HCT116 (cell line): ENCODE results near the gene SPATC1L. TPM values are rescaled to one million over a fixed set of nuclear protein-coding genes. Genes with fewer than 3 reads are reported as not detected.

Experiments
- ATAC-seq: fragments of 200-7000 bp; cut with Tn5 transposase; 2 replicates; pipeline ENCODE4 v1.9.1; 2020; ENCODE audit warnings: mild to moderate bottlenecking, moderate library complexity
- BruUV-seq: library from RNA; stranded (reverse); fragments of 400-500 nt; replicated peaks from 2 replicates; lab custom pipeline; 2021; lab: Mats Ljungman, UMichigan
- CTCF ChIA-PET: fragments of 300-600 bp; sonication (Branson Sonifier 250); formaldehyde crosslinking; loops from one replicate; lab custom pipeline; 2021; ENCODE audit warnings: antibody characterized with exemption; lab: Charles Lee
- POLR2A ChIA-PET: fragments of 300-600, 350-600 bp; sonication (Branson Sonifier 250); formaldehyde crosslinking; loops from one replicate; lab custom pipeline; 2021; ENCODE audit warnings: antibody characterized with exemption; lab: Charles Lee
- RAD21 ChIA-PET, 2 experiments: fragments of 300-600 bp; sonication (Branson Sonifier 250); formaldehyde crosslinking; loops; one replicate each; lab custom pipeline; 2023; ENCODE audit warnings: low total read pairs in 2 of 2; ENCODE audit not compliant: uncharacterized antibody in 2 of 2, unreplicated experiment in 2 of 2, low non-redundant PET in 1 of 2; lab: Charles Lee
- DNase-seq: peaks from one replicate; pipeline ENCODE4 v3.0.0-alpha.2; 2010; ENCODE audit warnings: low read depth, low spot score
- H2AFZ ChIP-seq: fragments of 200-600 bp; shearing (Covaris generic), sonication (generic); 2 replicates; pipeline ENCODE4 v1.6.1; 2017; ENCODE audit warnings: low read depth, mixed run types, mixed read lengths, antibody characterized with exemption, low read length; ENCODE audit not compliant: poor library complexity, severe bottlenecking
- H3K27ac ChIP-seq: 2 replicates; pipeline ENCODE4 v1.5.1; 2012; ENCODE audit warnings: low read depth, low read length
- H3K27me3 ChIP-seq: fragments of 200-600 bp; sonication (generic); 2 replicates; pipeline ENCODE4 v1.6.1; 2016; ENCODE audit warnings: mixed run types, low read length, mixed read lengths; ENCODE audit not compliant: insufficient read depth
- H3K36me3 ChIP-seq, 2 experiments: fragments of 200-500 bp in 1 of 2; fragments of 200-600 bp in 1 of 2; sonication (Bioruptor generic) in 1 of 2; sonication (generic) in 1 of 2; 2 replicates each; pipeline versions ENCODE4 v1.5.1 to v1.6.1; 2014 to 2016; ENCODE audit warnings: low read length in 2 of 2, inconsistent platforms in 1 of 2, mixed read lengths in 1 of 2, mixed run types in 1 of 2; ENCODE audit not compliant: insufficient read depth in 2 of 2, control insufficient read depth in 1 of 2
- H3K4me1 ChIP-seq, 2 experiments: fragments of 200-600 bp in 1 of 2; sonication (generic) in 1 of 2; 2 replicates each; pipeline versions ENCODE4 v1.5.1 to v1.6.1; 2012 to 2017; ENCODE audit warnings: low read length in 2 of 2, inconsistent platforms in 1 of 2, mild to moderate bottlenecking in 1 of 2, mixed read lengths in 1 of 2, mixed run types in 1 of 2, moderate library complexity in 1 of 2; ENCODE audit not compliant: insufficient read depth in 2 of 2, control insufficient read depth in 1 of 2
- H3K4me2 ChIP-seq: fragments of 200-600 bp; sonication (generic); 2 replicates; pipeline ENCODE4 v1.6.1; 2017; ENCODE audit warnings: mixed run types, low read length, mixed read lengths
- H3K4me3 ChIP-seq, 2 experiments: fragments of 200-600 bp in 1 of 2; sonication (generic) in 1 of 2; replicated peaks in 1 of 2; 2 replicates each; pipeline ENCODE4 v1.5.1; 2011 to 2016; ENCODE audit warnings: low read length in 2 of 2, control low read depth in 1 of 2, low read depth in 1 of 2, mild to moderate bottlenecking in 1 of 2, mixed read lengths in 1 of 2, mixed run types in 1 of 2
- H3K79me2 ChIP-seq: fragments of 200-600 bp; sonication (generic); 2 replicates; pipeline ENCODE4 v1.6.1; 2017; ENCODE audit warnings: mild to moderate bottlenecking, mixed run types, low read length, moderate library complexity, mixed read lengths; ENCODE audit not compliant: insufficient read depth
- H3K9ac ChIP-seq: fragments of 200-600 bp; sonication (generic); 2 replicates; pipeline ENCODE4 v1.6.1; 2016; ENCODE audit warnings: low read length, mixed read lengths
- H3K9me2 ChIP-seq: fragments of 200-600 bp; sonication (generic), shearing (Covaris generic); 2 replicates; pipeline ENCODE4 v1.6.1; 2017; ENCODE audit warnings: mixed run types, mild to moderate bottlenecking, moderate library complexity; ENCODE audit not compliant: insufficient read depth
- H3K9me3 ChIP-seq, 2 experiments: fragments of 200-500 bp in 1 of 2; fragments of 200-600 bp in 1 of 2; sonication (Bioruptor generic) in 1 of 2; sonication (generic) in 1 of 2; 2 replicates each; pipeline ENCODE4 v1.6.1; 2014 to 2017; ENCODE audit warnings: low read length in 2 of 2, mixed read lengths in 2 of 2, inconsistent platforms in 1 of 2, low read depth in 1 of 2, mild to moderate bottlenecking in 1 of 2, mixed run types in 1 of 2, moderate library complexity in 1 of 2; ENCODE audit not compliant: control insufficient read depth in 1 of 2, insufficient read depth in 1 of 2
- H4K20me1 ChIP-seq: fragments of 200-600 bp; sonication (generic), shearing (Covaris generic); 2 replicates; pipeline ENCODE4 v1.6.1; 2017; ENCODE audit warnings: mixed run types, mild to moderate bottlenecking, moderate library complexity; ENCODE audit not compliant: insufficient read depth
- CBX3 ChIP-seq: IDR thresholded peaks from 2 replicates; pipeline ENCODE4 v1.6.1; 2012; ENCODE audit warnings: low read depth
- CTCF ChIP-seq, 3 experiments: fragments of 200-600 bp in 1 of 3; sonication (generic) in 1 of 3; IDR thresholded peaks in 2 of 3; conservative IDR thresholded peaks in 1 of 3; 2 replicates each; pipeline ENCODE4 v1.5.1; 2012 to 2017; ENCODE audit warnings: low read depth in 2 of 3, low read length in 2 of 3, antibody characterized with exemption in 1 of 3, borderline replicate concordance in 1 of 3, control low read depth in 1 of 3, mild to moderate bottlenecking in 1 of 3, mixed read lengths in 1 of 3, mixed run types in 1 of 3, moderate library complexity in 1 of 3; ENCODE audit not compliant: insufficient read depth in 1 of 3
- ELF1 ChIP-seq: IDR thresholded peaks from 2 replicates; pipeline ENCODE4 v1.6.1; 2012; ENCODE audit warnings: low read depth, borderline replicate concordance
- EZH2 ChIP-seq: fragments of 200-600 bp; sonication (generic); IDR thresholded peaks from 2 replicates; pipeline ENCODE4 v1.6.1; 2017; ENCODE audit warnings: antibody characterized with exemption, mixed run types
- FOSL1 ChIP-seq: IDR thresholded peaks from 2 replicates; pipeline ENCODE4 v1.6.1; 2012; ENCODE audit warnings: low read depth
- POLR2AphosphoS5 ChIP-seq: IDR thresholded peaks from 2 replicates; pipeline ENCODE4 v1.6.1; 2011; ENCODE audit warnings: mild to moderate bottlenecking, low read depth, low read length, moderate library complexity
- RAD21 ChIP-seq: IDR thresholded peaks from 2 replicates; pipeline ENCODE4 v1.6.1; 2012; ENCODE audit warnings: low read depth, mild to moderate bottlenecking
- SP1 ChIP-seq: IDR thresholded peaks from 2 replicates; pipeline ENCODE4 v1.6.1; 2012; ENCODE audit warnings: low read depth
- SRF ChIP-seq: IDR thresholded peaks from 2 replicates; pipeline ENCODE4 v1.6.1; 2012; ENCODE audit warnings: low read depth
- TCF7L2 ChIP-seq: IDR thresholded peaks from 2 replicates; pipeline ENCODE4 v1.7.0; 2011; ENCODE audit warnings: borderline replicate concordance, inconsistent platforms; ENCODE audit not compliant: insufficient read depth, insufficient read length; ENCODE audit errors: extremely low read depth
- ZNF274 ChIP-seq: fragments of 200-500 bp; sonication (Bioruptor generic); IDR thresholded peaks from 2 replicates; pipeline ENCODE4 v1.6.1; 2014; ENCODE audit warnings: mild to moderate bottlenecking, low read depth, low read length, inconsistent platforms
- intact Hi-C: fragments of 100-400 bp; cut with micrococcal nuclease; formaldehyde crosslinking; loops from 2 replicates; pipeline ENCODE4 v1.10.0; 2022
- total RNA-seq: library from RNA; stranded (reverse); gene quantifications from one replicate; pipeline ENCODE4 v1.2.1, GENCODE V29; 2021; ENCODE audit not compliant: unreplicated experiment
- TF ChIP-seq, protein P1 (sequence below): IDR thresholded peaks from 2 replicates; pipeline ENCODE4 v1.6.1; 2012; ENCODE audit warnings: low read depth
- TF ChIP-seq, protein P2 (sequence below): IDR thresholded peaks from 2 replicates; pipeline ENCODE4 v1.6.1; 2012

Gene SPATC1L
- total RNA-seq, 1 experiment from 2014 or later: 1.3 TPM

DNA sequence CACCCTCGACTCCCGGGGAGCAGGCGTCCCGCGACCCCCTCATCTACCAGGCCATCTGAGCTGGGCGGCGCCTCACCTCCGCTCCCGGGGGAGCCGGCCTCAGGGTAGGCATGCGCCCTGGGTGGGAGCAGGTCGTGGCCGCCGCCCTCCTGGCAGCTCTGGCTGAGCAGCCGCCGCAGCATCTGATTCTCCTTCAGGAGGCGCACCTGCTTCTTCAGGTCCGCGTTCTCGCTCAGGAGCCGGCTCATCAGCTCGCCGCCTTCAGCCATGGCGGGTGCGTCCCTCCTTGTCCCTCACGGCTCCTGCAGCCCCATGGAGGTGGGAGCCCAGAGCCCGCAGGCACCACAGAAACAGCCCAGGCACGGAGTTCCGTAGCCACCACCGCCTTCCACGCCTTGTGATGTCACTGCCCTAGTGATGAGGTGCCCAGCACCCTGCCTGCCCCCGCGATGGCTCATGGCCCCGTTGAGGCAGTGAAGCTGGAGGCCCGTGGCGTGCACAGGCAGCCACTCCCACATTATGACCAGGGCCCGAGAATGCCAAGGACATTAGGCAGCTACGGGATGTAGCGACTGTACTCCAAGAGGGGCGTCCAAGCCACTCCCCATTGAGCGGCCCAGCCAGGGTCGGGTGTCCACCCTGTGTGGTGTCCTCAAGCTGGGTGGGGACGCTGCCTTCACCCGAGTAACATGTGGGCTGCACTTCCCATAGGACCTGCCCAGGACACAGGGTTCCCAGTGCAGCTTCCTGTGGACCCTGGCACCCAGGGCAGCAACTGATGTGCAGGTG is 1.5 kb downstream of the SPATC1L start:
- ATAC-seq (no peak), DNase-seq (no peak)
- intact Hi-C loops: no loop called here
- no TSS peak for BruUV-seq
- Histone ChIP-seq H3K27ac (no peak overlapping the region), H3K4me2 (no peak overlapping the region), H3K36me3 (no peaks in the 10 kb centered on the region), H3K9ac (no peak overlapping the region), H3K4me1 (peaks cover 0 to under 1% of the 10 kb centered on the region in 2 experiments; a peak in 2 of 4 replicates), H3K9me3 (no peaks in the 10 kb centered on the region), H3K4me3 (no peak overlapping the region), H3K79me2 (no peaks in the 10 kb centered on the region), H2AFZ (no peak overlapping the region), H4K20me1 (no peaks in the 10 kb centered on the region), H3K9me2 (no peaks in the 10 kb centered on the region), H3K27me3 (no peaks in the 10 kb centered on the region)
- ChIA-PET POLR2A (no interaction called here), CTCF (no interaction called here), RAD21 (no interaction called here)
- TF ChIP-seq SRF: no peak
- no peak for TF ChIP-seq POLR2AphosphoS5
- no peak for TF ChIP-seq FOSL1
- TF ChIP-seq EZH2: no peak
- no peak for TF ChIP-seq TCF7L2
- no peak for TF ChIP-seq SP1
- TF ChIP-seq ELF1: no peak
- no peak for TF ChIP-seq ZNF274
- no peak for TF ChIP-seq RAD21
- TF ChIP-seq, protein P1, sequence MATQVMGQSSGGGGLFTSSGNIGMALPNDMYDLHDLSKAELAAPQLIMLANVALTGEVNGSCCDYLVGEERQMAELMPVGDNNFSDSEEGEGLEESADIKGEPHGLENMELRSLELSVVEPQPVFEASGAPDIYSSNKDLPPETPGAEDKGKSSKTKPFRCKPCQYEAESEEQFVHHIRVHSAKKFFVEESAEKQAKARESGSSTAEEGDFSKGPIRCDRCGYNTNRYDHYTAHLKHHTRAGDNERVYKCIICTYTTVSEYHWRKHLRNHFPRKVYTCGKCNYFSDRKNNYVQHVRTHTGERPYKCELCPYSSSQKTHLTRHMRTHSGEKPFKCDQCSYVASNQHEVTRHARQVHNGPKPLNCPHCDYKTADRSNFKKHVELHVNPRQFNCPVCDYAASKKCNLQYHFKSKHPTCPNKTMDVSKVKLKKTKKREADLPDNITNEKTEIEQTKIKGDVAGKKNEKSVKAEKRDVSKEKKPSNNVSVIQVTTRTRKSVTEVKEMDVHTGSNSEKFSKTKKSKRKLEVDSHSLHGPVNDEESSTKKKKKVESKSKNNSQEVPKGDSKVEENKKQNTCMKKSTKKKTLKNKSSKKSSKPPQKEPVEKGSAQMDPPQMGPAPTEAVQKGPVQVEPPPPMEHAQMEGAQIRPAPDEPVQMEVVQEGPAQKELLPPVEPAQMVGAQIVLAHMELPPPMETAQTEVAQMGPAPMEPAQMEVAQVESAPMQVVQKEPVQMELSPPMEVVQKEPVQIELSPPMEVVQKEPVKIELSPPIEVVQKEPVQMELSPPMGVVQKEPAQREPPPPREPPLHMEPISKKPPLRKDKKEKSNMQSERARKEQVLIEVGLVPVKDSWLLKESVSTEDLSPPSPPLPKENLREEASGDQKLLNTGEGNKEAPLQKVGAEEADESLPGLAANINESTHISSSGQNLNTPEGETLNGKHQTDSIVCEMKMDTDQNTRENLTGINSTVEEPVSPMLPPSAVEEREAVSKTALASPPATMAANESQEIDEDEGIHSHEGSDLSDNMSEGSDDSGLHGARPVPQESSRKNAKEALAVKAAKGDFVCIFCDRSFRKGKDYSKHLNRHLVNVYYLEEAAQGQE: no peak
- TF ChIP-seq, protein P2, sequence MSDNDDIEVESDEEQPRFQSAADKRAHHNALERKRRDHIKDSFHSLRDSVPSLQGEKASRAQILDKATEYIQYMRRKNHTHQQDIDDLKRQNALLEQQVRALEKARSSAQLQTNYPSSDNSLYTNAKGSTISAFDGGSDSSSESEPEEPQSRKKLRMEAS: no peak
- TF ChIP-seq CBX3: no peak
- TF ChIP-seq CTCF (IDR thresholded peaks at IDR 0.05 in 2 of 3, conservative IDR thresholded peaks at IDR 0.05 in 1 of 3; ENCODE audit: borderline replicate concordance in 1 of 3, insufficient read depth in 1 of 3, low read depth in 2 of 3, low read length in 2 of 3): no peak
